HG02970 (cell line): ENCODE data around the gene PSMB3.

Experiments used
- ATAC-seq: cut with Tn5 transposase; IDR thresholded peaks from one replicate; pipeline ENCODE4 v1.9.1; 2021; ENCODE audit warnings: mild to moderate bottlenecking, moderate library complexity, moderate number of reproducible peaks; ENCODE audit not compliant: unreplicated experiment, low FRiP score

Gene PSMB3

DNA sequence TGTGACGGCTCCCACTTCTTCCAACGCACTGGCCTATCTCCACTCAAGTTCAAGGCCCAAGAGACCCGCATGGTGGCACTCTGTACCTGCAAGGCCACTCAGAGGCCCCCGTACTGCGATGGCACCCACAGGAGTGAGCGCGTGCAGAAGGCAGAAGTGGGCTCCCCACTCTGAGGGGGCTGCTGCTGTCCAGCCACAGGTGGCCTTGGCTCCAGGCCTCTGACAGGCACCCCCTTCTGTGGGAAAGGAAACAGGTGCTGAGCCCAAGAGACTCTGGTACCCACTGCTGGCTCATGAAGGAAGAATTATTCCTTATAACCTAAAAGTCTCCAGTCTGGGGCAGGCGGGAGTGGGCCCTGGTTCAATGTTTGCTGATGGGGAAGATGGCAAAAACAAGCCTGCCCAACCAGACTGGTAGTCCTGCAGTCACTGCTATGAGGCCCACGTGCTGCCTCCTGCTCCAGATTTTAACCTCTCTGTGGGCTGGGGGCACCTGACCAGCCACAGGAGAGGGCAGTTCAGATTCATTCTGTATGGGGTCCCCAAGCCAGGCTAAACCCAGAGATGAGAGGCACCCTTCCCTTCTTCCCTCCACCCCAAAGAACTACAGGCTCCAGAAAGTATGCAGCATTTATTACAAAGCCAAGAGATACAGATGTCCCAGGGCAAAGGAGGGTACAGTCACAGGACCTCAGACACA is 19.1 kb upstream of the PSMB3 start:
- ATAC-seq = no peak

DNA sequence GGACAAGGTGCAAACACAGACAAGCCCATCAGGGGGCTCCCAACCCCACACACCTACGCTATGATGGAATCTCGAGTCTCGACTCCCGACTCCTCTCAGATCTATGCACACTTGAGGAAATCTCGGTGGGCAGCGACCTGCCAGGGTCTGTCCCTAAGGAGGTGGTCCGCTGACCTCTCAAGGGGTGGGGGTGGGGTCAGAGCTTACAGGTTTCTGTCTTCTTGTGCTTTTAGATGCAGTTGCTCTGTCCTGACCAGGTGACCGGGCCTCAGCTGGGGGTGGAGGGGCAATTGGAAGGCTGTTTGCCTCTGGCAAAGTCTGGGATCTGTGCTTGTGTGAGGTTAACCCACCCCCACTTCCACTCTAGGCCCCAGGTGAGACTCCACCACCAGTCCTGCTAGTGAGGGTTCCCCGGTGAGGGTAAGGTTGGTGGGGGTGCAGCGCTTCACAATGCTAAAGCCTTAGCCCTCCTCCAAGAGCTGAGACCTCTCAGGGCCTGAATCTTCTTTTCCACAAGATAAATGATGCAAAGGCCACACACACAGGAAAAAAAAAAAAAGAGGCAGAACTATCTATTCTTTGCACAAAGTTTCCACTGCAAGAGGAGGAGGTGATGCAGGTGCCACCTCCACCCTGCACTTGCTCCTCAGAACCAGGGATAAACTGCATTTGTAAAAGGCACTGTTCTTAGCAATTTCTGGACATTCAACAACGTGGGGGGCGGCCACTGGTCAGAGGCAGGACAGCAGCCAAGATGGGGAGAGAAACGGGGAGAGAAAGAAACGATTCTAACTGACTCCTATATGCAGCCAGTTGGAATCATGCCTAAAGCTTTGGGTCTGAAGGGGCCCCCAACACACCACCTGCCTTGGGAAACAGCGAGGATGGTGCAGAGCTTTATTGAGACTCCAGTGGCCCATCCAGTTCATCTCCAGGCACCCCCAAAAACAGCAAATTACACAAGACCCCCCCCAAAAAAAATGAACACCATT is 18.3 kb upstream of the PSMB3 start:
- no peak for ATAC-seq

DNA sequence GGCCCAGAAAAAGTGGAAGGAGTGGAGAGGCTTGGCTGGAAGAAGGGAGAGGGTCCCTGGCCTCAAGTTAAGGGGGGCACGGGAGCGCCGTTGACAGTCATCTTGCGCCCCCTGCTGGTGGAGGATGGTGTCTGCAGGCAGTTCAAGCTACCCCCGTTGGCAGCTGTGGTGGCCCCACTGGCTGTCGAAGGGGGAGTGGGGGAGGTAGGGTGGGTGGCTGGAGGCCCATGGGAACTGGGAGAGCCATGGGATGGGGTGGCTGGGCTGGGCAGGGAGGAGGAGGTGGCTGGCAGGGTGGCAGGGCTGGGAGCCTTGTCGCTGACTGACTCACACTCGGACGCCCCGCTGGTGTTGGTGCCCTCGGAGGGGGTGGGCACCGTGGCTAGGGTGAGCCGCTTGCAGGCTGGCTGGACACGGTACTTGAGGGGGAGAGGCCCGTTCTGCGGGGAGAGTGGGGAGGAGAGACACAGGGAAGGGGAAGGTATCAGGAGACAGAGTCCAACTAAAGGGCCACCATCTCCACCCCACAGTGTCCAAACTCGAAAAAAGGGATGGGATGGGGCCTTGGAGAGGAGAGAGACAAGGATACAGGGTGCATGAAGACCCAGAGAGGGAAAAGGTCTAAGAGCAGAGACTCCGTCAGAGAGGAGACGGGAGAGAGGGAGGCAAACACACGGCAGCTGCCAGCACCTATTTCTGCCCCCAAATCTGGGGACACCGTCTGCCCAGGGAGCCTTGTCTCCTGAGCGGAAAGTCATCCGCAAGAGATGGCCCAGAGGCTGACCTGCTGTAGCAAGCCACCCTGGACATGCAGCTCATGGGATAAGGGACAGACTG is 17.2 kb upstream of the PSMB3 start:
- ATAC-seq = no peak

DNA sequence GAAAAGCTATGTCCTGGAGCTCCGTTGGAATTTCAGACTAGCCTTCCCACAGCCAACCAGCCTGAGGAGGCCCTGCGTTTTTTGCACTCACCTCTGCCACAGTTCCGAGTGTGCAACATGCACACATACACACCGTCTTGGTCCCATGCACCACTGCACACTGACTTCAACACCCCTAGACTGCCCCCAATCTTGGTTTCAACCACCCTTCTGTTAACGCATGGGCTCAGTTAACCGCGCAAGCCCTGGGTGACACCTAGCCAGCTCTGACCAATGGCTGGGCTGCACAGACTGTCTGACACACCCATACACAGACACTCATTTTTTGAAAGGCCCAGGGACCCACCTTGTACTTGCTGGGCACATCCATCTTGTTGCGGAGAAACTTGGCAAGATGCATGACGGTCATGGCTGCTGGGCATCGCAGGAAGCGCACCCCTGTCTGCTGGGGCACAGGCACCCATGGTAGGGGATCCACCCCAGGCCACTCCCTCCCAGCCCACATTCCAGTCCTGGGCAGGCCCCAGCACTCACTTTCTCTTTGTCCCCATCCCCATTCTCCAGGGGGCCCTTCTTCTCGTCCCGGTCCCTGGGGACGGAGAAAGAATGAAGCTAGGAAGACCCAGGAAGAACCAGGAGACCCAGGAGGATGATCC is 14.4 kb upstream of the PSMB3 start:
- no peak for ATAC-seq

DNA sequence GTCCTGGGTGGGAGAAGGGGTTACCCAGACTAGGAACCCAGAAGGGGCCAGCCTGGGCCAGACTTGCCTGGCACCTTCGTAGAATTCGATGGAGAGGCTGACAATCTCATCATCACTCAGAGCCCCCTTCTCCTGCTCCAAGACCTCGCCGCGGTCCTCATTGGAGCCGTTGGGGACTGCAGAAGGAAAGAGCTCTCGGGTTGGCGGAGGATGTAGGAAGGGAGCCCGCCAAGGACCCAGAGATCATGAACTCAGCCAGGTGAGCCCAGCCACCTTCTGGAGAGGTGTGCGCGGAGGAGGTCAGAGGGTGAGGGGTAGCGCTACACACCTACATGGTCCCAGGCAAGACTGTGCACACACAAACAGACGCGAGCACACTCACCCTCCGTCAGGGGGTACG is 13.9 kb upstream of the PSMB3 start:
- ATAC-seq = no peak

DNA sequence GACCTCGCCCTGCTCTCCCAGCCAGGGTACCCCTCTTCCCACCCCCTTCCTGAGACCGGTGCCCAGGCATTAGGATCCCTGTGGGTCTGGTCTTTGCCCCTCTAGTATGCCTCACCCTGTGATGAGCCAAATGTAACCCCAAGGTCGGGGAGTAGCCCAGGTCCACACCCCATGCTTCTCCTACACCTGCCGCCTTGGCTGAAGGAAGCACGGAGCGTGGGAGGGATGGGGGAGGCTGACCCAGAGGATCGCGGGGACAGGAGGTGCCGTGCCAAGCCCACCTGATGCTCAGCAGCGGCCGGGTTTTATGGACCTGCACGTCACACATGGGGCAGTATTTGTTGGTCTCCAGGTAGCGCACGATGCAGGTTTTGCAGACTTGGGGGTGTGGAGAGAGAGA is 13.2 kb upstream of the PSMB3 start:
- no peak for ATAC-seq

DNA sequence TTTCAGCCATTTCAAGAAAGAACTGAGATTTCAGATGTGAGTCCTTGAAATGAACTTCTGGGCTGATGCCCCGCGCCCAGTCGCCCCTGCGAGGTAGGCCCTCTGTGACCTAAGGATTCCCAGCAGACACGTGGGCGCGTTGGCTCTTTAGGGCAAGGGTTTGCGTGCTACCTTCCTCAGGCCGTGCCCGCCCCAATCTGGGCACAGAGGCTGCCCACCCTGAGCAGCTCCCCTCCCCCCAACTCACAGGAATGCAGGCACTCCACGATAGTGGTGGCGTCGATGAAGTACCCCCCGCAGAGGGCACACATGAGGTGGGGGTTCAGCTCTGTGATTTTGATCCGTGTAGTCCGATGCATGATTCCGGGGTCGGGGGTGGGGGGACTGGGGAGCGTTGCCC is 12.5 kb upstream of the PSMB3 start:
- ATAC-seq = no peak

DNA sequence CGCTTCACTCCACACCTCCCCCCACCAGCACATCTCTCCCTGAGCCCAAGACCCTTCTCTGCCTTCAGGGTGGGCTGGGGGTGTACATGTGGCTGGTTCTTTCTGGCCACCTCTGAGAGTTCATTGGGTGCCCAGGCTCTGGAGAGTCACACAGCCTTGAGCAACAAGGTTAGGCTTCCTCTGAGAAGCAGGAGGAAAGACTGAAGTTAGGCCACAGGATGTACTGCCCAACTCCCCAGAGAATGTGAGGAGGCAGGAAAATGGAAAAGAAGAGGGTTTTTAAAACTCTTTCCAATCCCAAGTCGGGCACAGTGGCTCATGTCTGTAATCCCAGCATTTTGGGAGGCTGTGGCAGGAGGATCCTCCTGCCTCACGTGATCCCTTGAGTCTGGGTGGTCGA is 11.7 kb upstream of the PSMB3 start:
- ATAC-seq = no peak

DNA sequence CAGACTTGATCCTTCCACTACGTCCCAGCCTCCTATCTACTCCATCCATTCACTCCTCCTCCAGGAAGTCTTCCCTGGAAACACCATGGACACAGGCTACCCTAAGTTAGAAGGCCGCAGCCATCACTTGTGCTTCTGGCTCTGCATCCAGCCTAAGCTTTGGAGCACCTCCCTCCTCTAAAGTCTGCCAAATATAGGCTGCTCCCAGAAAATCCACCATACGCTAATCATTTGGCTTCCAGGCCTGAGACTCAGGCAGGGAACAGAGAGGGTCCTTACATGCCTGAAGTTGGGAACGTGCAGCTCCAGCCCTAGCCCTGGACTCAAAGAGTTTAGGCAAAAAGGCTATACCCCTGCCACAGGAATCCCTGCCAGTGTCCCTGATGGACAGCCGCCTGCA is 11.1 kb upstream of the PSMB3 start:
- no peak for ATAC-seq

DNA sequence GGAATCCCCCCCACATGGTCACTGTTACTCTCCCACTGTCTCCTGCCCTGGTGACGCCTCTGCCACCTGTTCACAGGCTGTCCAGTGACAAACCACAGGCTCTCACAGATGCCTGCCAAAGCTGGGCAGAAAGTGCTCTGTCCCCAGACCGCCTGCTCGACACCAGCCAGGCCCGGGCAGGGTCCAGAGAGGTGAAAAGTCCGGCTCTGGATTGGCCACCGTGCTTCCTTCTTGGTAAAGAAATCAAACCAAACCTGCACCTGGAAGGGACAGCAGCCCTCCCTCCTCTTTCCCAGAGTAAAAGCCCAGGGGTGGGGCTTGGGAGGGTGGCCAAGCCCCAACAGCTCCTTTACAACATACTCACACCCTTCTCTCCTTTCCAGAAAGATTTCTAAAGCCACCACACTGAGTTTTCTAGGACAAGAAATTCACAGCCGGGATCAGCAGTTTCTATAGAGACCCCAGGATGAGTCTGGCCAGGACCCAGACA is 10.6 kb upstream of the PSMB3 start:
- no peak for ATAC-seq

DNA sequence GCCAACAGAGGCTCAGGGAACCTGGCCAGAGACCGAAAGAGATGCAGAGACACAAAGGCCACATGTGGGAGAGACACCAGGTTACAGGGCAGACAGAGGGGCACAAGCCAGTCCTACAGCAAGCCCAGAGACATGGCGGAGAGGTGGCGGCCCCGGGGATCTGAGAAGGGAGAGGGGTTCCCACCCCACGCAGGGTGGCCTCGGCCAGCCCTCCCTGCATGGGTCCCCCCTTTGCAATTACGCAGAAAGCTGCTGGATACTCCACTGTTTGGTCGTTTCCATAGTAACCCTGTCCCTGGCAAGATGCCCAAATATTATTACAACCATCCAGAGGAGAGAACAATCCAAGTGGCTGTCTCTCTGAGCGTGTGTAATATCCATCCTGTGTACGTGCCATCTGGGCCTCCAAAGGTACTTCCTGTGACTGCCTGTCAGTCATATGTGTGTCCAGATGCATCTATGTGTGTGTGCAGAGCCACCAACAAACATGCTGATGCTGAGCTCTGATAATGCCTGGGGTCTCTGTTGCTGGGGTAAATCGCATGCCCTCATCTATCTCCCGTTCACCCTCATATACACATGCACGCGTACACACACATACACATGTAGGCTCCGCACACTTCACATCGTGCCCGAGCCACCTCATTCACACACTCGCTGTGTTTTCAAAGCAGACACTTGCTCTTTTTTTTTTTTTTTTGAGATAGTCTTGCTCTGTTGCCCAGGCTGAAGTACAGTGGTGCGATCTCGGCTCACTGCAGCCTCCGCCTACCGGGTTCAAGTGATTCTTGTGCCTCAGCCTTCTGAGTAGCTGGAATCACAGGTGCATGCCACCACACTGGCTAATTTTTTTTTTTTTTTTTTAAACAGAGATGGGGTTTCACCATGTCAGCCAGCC is 9.9 kb upstream of the PSMB3 start:
- no peak for ATAC-seq

DNA sequence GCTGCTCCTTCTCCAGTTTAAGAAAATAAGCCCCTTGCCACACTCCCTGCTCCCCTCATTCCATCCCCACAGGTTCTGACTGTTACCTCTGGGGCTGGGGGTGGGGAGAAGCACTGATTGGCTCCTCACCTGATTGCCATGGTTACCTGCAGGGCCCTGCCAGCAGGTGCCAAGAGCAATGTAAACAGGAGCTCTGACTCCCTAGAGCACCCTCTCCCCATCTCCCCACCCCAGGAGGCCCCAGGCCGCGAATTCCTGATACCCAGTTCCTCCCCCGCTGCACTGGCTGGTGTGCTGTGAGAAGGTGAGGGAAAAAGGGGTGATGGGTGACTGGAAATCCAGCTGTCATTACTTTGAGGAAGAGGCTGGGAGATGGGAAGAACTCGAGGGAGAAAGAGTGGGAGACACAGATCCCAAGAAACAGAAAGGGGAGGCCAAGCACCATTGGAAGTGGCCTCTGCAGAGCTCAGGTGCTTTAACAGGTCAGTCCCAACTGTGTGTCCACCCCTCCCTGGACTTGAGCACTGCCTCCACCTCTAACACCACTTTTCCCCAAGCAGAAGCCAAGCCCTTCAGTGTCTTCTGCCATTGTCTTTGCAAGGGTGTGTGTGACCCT is 8.9 kb upstream of the PSMB3 start:
- ATAC-seq = no peak

DNA sequence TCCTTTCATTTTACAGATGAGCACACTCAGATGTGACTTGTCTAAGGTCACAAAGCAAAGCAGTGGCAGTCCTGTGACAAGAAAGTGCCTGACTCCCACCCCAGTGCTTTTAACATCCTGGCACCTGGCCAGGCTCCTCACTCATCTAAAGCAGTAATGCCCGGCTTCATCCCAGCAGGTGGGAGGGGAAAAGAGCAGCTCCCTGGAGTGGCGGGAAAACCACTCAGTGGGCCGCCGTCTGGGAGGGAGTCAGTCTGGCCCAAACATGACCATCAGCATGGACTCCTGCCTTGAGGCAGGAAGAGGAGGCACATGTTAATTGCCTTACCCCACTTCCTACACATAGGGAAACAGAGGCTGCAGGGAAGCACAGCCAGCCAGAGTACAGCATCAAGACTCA is 7.0 kb upstream of the PSMB3 start:
- ATAC-seq = no peak

DNA sequence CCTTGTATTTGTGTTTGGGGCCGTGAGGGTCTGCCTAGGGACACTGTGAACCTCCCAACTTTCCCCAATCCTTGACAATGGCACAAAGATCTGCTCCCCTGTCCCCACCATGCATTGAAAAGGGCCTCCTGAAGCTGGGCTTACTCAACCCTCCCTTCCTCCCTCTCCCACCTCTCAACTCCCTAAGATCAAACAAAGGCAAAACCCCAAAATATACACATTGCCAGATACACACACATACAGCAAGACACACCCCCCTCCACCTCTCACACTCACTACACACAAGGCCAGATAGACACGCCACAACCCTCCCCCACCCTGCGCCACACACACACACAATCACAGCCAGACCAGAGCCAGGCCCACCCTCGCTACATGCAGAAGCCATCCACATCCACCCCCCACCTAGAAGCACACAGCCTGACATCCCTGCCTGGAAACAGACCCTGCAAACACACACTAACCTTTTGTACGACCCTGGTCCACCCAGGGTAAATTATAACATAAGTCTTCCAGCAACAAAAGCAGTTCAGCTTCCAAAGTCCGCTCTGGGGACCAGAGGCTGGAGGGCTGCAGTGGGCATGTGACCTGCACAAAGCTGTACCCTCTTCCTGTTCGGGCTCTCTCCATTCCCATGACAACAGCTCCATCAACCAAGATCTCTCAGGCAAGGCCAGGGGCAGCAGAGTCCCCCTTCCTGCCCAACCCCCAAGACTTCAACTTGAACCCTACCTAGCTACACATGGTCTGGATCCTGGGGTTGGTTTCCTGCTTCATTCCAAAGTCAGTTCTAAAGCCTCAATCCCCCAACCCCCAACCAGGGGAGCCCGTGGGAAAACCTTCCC is 6.3 kb upstream of the PSMB3 start:
- ATAC-seq = no peak

DNA sequence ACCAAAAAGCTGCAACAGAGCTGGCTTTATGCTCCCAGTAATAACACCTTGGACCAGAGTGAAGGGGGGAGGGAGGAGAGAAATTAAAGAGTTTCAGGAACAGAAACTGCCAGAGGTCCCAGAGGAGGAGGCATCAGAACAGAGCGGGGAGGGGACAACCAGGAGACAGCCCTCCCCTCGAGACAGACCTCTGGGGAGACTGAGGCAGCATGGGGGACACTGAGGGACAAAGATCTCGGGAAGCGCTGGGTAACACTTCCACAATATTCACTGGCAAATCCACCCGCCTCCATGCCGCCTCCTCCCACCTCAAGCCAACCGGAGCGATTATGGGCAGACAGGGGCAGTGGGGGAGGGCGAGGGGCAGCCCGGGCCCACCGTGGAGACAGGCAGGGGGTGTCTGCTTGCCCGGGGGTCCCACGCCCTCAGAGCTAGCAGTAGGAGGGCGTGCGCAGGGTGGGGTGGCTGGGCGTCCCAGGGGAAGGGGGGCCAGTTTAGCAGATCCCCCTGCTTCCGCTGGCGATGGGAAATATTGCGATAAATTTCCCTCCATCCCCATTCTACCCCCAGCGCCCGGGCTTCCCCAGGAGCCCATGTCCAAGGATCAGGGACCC is 5.6 kb upstream of the PSMB3 start:
- no peak for ATAC-seq

DNA sequence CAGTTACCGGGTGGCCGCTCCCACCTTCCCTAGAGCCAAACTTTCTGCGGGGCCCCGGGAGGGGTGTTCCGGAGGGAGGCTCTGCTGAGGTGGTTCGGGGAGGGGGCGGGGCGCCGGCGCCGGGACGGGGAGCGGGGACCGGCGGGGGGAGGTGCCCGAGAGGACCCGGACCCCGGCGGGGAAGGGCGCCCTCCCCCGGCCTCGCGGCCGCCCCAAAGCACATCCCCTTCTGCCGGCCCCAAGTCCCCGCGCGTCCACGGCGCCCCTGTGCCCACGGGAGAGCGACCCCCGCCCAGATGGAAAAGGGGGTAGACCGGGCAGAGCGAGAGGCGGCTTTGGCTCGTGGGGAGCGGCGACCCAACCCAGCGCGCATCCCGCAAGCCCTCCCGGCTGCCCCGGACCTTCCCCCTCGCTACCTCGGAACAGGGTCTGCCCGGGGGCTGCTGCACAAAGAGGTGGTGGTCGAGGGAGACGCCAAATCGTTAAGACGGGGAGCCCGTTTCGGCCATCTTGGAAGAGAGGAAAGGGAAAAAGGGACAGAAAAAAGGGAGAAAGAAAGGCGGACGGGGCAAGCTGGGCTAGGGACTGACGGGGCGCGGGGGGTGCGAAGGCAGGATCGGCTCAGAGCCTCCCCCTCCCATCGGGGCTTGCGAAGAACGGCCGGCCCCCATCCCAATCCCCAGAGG is 4.9 kb upstream of the PSMB3 start:
- ATAC-seq = no peak
